Panc1 (cell line): Measurements from ENCODE around the gene FGGY. TPM values are rescaled to one million over a fixed set of nuclear protein-coding genes. Genes with fewer than 3 reads are reported as not detected.

ENCODE experiments used
- ATAC-seq: fragments of 200-7000 bp; cut with Tn5 transposase; 2 replicates; pipeline ENCODE4 v1.9.1; 2020; ENCODE audit warnings: mild to moderate bottlenecking, moderate library complexity
- BruUV-seq: library from RNA; stranded (reverse); fragments of 400-500 nt; replicated peaks from 2 replicates; lab custom pipeline; 2021; lab: Mats Ljungman, UMichigan
- CTCF ChIA-PET: fragments of 300-600 bp; sonication (Branson Sonifier 250); formaldehyde crosslinking; loops from one replicate; lab custom pipeline; 2022; ENCODE audit warnings: antibody characterized with exemption; lab: Charles Lee
- POLR2A ChIA-PET: fragments of 300-600 bp; sonication (Branson Sonifier 250); formaldehyde crosslinking; loops from one replicate; lab custom pipeline; 2022; ENCODE audit warnings: antibody characterized with exemption; lab: Charles Lee
- DNase-seq: peaks from one replicate; pipeline ENCODE4 v3.0.0-alpha.2; 2010; ENCODE audit warnings: low read depth, low spot score
- H3K27ac ChIP-seq: 2 replicates; pipeline ENCODE4 v1.5.1; 2011; ENCODE audit warnings: mild to moderate bottlenecking, low read length, inconsistent platforms
- H3K27me3 ChIP-seq: fragments of 200-500 bp; sonication (Bioruptor generic); 2 replicates; pipeline ENCODE4 v1.6.0; 2014; ENCODE audit warnings: low read length, inconsistent platforms; ENCODE audit not compliant: control insufficient read depth, insufficient read depth
- H3K36me3 ChIP-seq: fragments of 200-500 bp; sonication (Bioruptor generic); 2 replicates; pipeline ENCODE4 v1.5.1; 2014; ENCODE audit warnings: inconsistent platforms, mild to moderate bottlenecking, low read length, moderate library complexity; ENCODE audit not compliant: control insufficient read depth, insufficient read depth
- H3K4me1 ChIP-seq: 2 replicates; pipeline ENCODE4 v1.5.1; 2011; ENCODE audit warnings: inconsistent platforms, mild to moderate bottlenecking, low read length, moderate library complexity; ENCODE audit not compliant: control insufficient read depth, insufficient read depth
- H3K4me3 ChIP-seq, 2 experiments: 2 replicates each; pipeline ENCODE4 v1.5.1; 2011 to 2012; ENCODE audit warnings: low read depth in 2 of 2, low read length in 2 of 2, mild to moderate bottlenecking in 2 of 2, inconsistent platforms in 1 of 2, moderate library complexity in 1 of 2
- H3K9me3 ChIP-seq: fragments of 200-500 bp; sonication (Bioruptor generic); 2 replicates; pipeline ENCODE4 v1.5.1; 2014; ENCODE audit warnings: low read depth, mild to moderate bottlenecking, inconsistent platforms, low read length, moderate library complexity; ENCODE audit not compliant: control insufficient read depth, insufficient read depth
- CTCF ChIP-seq: fragments of 450-650 bp; IDR thresholded peaks from 2 replicates; pipeline ENCODE4 v1.5.1; 2017; ENCODE audit warnings: mild to moderate bottlenecking
- POLR2AphosphoS5 ChIP-seq: IDR thresholded peaks from 2 replicates; pipeline ENCODE4 v1.6.1; 2012; ENCODE audit warnings: mild to moderate bottlenecking, low read depth, low read length, moderate library complexity
- REST ChIP-seq, 2 experiments: IDR thresholded peaks; 2 replicates each; pipeline ENCODE4 v1.6.1; 2011 to 2012; ENCODE audit warnings: low read depth in 2 of 2, control low read depth in 1 of 2, low read length in 1 of 2, mild to moderate bottlenecking in 1 of 2, moderate library complexity in 1 of 2; ENCODE audit not compliant: insufficient read depth in 1 of 2
- SIN3A ChIP-seq: IDR thresholded peaks from 2 replicates; pipeline ENCODE4 v1.6.1; 2012; ENCODE audit warnings: low read depth, mild to moderate bottlenecking, low read length, moderate library complexity, borderline replicate concordance; ENCODE audit not compliant: insufficient read depth
- TCF7L2 ChIP-seq: IDR thresholded peaks from 2 replicates; pipeline ENCODE4 v1.6.1; 2011; ENCODE audit warnings: mild to moderate bottlenecking, low read depth, low read length, inconsistent platforms
- in situ Hi-C: cut with HindIII; loops from 2 replicates; pipeline ENCODE4 v1.10.0; 2016; ENCODE audit warnings: low sequenced_read_pairs, low pct_unique_long_range_greater_than_20kb
- intact Hi-C: fragments of 100-400 bp; cut with micrococcal nuclease; formaldehyde crosslinking; loops from one replicate; pipeline ENCODE4 v1.10.0; 2022; ENCODE audit not compliant: unreplicated experiment
- total RNA-seq: library from RNA; stranded (reverse); gene quantifications from one replicate; pipeline ENCODE4 v1.2.1, GENCODE V29; 2021; ENCODE audit not compliant: unreplicated experiment

FGGY gene
- total RNA-seq, 1 experiment from 2014 or later, result 15.5 TPM

GRCh38 chr1:59294423-59294822 lies 2.5 kb upstream of the FGGY start:
- in situ Hi-C loops, result no loop called here
- Histone ChIP-seq H3K9me3 (no peaks in the 10 kb centered on the region), H3K4me3 (no peak overlapping the region), H3K4me1 (peaks cover 16% of the 10 kb centered on the region), H3K36me3 (no peaks in the 10 kb centered on the region; the same call in 1 of the 2 replicates), H3K27me3 (no peaks in the 10 kb centered on the region), H3K27ac (no peak overlapping the region)
- CTCF ChIA-PET, result no interaction called here
- ATAC-seq (no peak), DNase-seq (no peak)
- no peak for TF ChIP-seq POLR2AphosphoS5
- no peak for TF ChIP-seq TCF7L2
- TF ChIP-seq SIN3A, result no peak
- no peak for TF ChIP-seq CTCF
- no peak for TF ChIP-seq REST (IDR thresholded peaks at IDR 0.05; ENCODE audit: insufficient read depth in 1 of 2, low read depth in 2 of 2, low read length in 1 of 2)
- intact Hi-C loops, result no loop called here
- BruUV-seq, result no TSS peak
- POLR2A ChIA-PET, result no interaction called here

- Histone ChIP-seq H3K9me3 (no peaks in the 10 kb centered on the region), H3K27ac (peak overlapping the region; percentile 92), H3K4me1 (peaks cover 16% of the 10 kb centered on the region), H3K27me3 (no peaks in the 10 kb centered on the region), H3K36me3 (no peaks in the 10 kb centered on the region; the same call in 1 of the 2 replicates), H3K4me3 (peak overlapping the region; percentile 79 to 85)
- intact Hi-C loops, result loop anchor here (2.0 to 5.0 kb wide), 3 partner anchors 148 to 511 kb away; partner anchors contain the start of gene JUN
- no TSS peak for BruUV-seq
- in situ Hi-C loops, result no loop called here
- CTCF ChIA-PET, result no interaction called here
- ATAC-seq (no peak), DNase-seq (no peak)
- POLR2A ChIA-PET, result interaction anchor here (1.3 kb wide), 1 partner anchor 512 kb away, joined by 4 read pairs; the partner anchor contains the start of gene JUN
- no peak for TF ChIP-seq CTCF
- no peak for TF ChIP-seq REST (IDR thresholded peaks at IDR 0.05; ENCODE audit: insufficient read depth in 1 of 2, low read depth in 2 of 2, low read length in 1 of 2)
- TF ChIP-seq SIN3A, result no peak
- no peak for TF ChIP-seq POLR2AphosphoS5
- no peak for TF ChIP-seq TCF7L2
These were observed 1.3 kb upstream of the FGGY start for GRCh38 chr1:59295618-59296017.
